HG03064 (cell line): ENCODE data around the gene LYPD6B.
A peak's percentile ranks its signal among the peaks of the same experiment; 100 is the strongest.

Experiments used
- ATAC-seq: cut with Tn5 transposase; IDR thresholded peaks from one replicate; pipeline ENCODE4 v1.9.1; 2021; ENCODE audit warnings: low read depth; ENCODE audit not compliant: unreplicated experiment

Gene LYPD6B

GRCh38 chr2:149038442-149039212 lies at the start of gene LYPD6B:
TSS of gene LYPD6B (plus strand) at chr2:149038699. CDS start at chr2:149130949, 92,250 bp downstream.
- peak; percentile 50 for ATAC-seq

- peak; percentile 92 for ATAC-seq
These were observed 48.5 kb upstream of the LYPD6B start for GRCh38 chr2:148989882-148990493.

- no peak for ATAC-seq
These were observed 47.5 kb upstream of the LYPD6B start for GRCh38 chr2:148990968-148991367.

GRCh38 chr2:148992448-148992847 lies 46.1 kb upstream of the LYPD6B start:
- no peak for ATAC-seq

GRCh38 chr2:148993351-148993750 lies 45.1 kb upstream of the LYPD6B start:
- ATAC-seq = no peak

- ATAC-seq = no peak
These were observed 44.2 kb upstream of the LYPD6B start for GRCh38 chr2:148994341-148994740.

GRCh38 chr2:148996805-148997204 lies 41.7 kb upstream of the LYPD6B start:
- ATAC-seq = no peak

- no peak for ATAC-seq
These were observed 40.2 kb upstream of the LYPD6B start for GRCh38 chr2:148998165-148998830.

- ATAC-seq = no peak
These were observed 39.7 kb upstream of the LYPD6B start for GRCh38 chr2:148998831-148999200.

- ATAC-seq = no peak
These were observed 39.0 kb upstream of the LYPD6B start for GRCh38 chr2:148999451-148999921.

GRCh38 chr2:149000158-149000938 lies 38.2 kb upstream of the LYPD6B start:
- no peak for ATAC-seq

GRCh38 chr2:149001496-149001895 lies 37.0 kb upstream of the LYPD6B start:
- ATAC-seq = no peak

- ATAC-seq = no peak
These were observed 36.1 kb upstream of the LYPD6B start for GRCh38 chr2:149002378-149002890.

- ATAC-seq = no peak
These were observed 35.4 kb upstream of the LYPD6B start for GRCh38 chr2:149002891-149003740.

- no peak for ATAC-seq
These were observed 33.7 kb upstream of the LYPD6B start for GRCh38 chr2:149004836-149005235.

GRCh38 chr2:149005471-149006077 lies 32.9 kb upstream of the LYPD6B start:
- no peak for ATAC-seq

GRCh38 chr2:149006883-149007543 lies 31.5 kb upstream of the LYPD6B start:
- ATAC-seq = no peak

GRCh38 chr2:149008381-149008780 lies 30.1 kb upstream of the LYPD6B start:
- no peak for ATAC-seq
